Suprapubic skin (tissue), 4 donors: ENCODE data around the gene RGS11. TPM values are rescaled to one million over a fixed set of nuclear protein-coding genes. Genes with fewer than 3 reads are reported as not detected.

Experiments used
- DNase-seq, 2 donors: peaks; one replicate each; pipeline ENCODE4 v3.0.0-alpha.2; 2019; ENCODE audit warnings: low spot score in 2 of 2
- H3K27ac ChIP-seq: fragments of 200-600 bp; sonication (generic); one replicate; pipeline ENCODE4 v1.5.1; 2019
- H3K27me3 ChIP-seq: fragments of 200-600 bp; sonication (generic); one replicate; pipeline ENCODE4 v1.5.1; 2019
- H3K36me3 ChIP-seq: fragments of 200-600 bp; sonication (generic); one replicate; pipeline ENCODE4 v1.5.1; 2019
- H3K4me1 ChIP-seq: fragments of 200-600 bp; sonication (generic); one replicate; pipeline ENCODE4 v1.5.1; 2019
- H3K4me3 ChIP-seq: fragments of 200-600 bp; sonication (generic); one replicate; pipeline ENCODE4 v1.5.1; 2019; ENCODE audit warnings: mild to moderate bottlenecking
- H3K9me3 ChIP-seq: fragments of 200-600 bp; sonication (generic); one replicate; pipeline ENCODE4 v1.5.1; 2019
- CTCF ChIP-seq, 2 donors: fragments of 200-600 bp in 1 of 2; fragments of 450-650 bp in 1 of 2; sonication (generic) in 1 of 2; IDR thresholded peaks; one replicate each; pipeline ENCODE4 v1.5.1; 2016 to 2019; ENCODE audit warnings: antibody characterized with exemption in 2 of 2, mild to moderate bottlenecking in 1 of 2, moderate library complexity in 1 of 2
- EP300 ChIP-seq: sonication (generic); formaldehyde crosslinking; IDR thresholded peaks from one replicate; pipeline ENCODE4 v1.6.1; 2017; ENCODE audit warnings: antibody characterized with exemption
- POLR2A ChIP-seq, 2 donors: fragments of 450-650 bp; IDR thresholded peaks; one replicate each; pipeline ENCODE4 v1.6.1; 2017; ENCODE audit warnings: antibody characterized with exemption in 2 of 2, mild to moderate bottlenecking in 2 of 2, moderate library complexity in 2 of 2
- POLR2AphosphoS5 ChIP-seq, 3 donors: sonication (generic); formaldehyde crosslinking; IDR thresholded peaks; one replicate each; pipeline ENCODE4 v1.6.1; 2017; ENCODE audit warnings: antibody characterized with exemption in 3 of 3
- WGBS: methylation state at CpG from one replicate; pipeline ENCODE4 v1.1.5; 2018; 5-methylcytosine and 5-hydroxymethylcytosine counted together
- total RNA-seq, 4 donors: library from RNA; depleted of rRNA; stranded (reverse); fragments of >200 nt; gene quantifications; one replicate each; pipeline ENCODE4 v1.1.0, GENCODE V29; 2016

RGS11 gene
- total RNA-seq, 4 donors from 2014 or later = 0.30 to 1.5 (median 0.59) TPM

GRCh38 chr16:279531-279930 lies 3.8 kb upstream of the RGS11 start:
- peaks cover 43% of the 10 kb centered on the region for H3K4me1 ChIP-seq
- DNase-seq = no peak
- H3K27ac ChIP-seq = no peak overlapping the region
- WGBS = 70% methylated on average over 5 of the region's 7 CpGs
- H3K9me3 ChIP-seq = no peaks in the 10 kb centered on the region
- no peak for TF ChIP-seq POLR2A (IDR thresholded peaks at IDR 0.05)
- TF ChIP-seq POLR2AphosphoS5 (IDR thresholded peaks at IDR 0.05) = no peak
- TF ChIP-seq CTCF (IDR thresholded peaks at IDR 0.05) = no peak
- TF ChIP-seq EP300 = no peak
- no peaks in the 10 kb centered on the region for H3K36me3 ChIP-seq
- H3K27me3 ChIP-seq = peaks cover 58% of the 10 kb centered on the region
- no peak overlapping the region for H3K4me3 ChIP-seq

- H3K27me3 ChIP-seq = peaks cover 64% of the 10 kb centered on the region
- TF ChIP-seq EP300 (no peak), CTCF (IDR thresholded peaks at IDR 0.05) (no peak)
- DNase-seq = no peak
- no peaks in the 10 kb centered on the region for H3K36me3 ChIP-seq
- no peaks in the 10 kb centered on the region for H3K9me3 ChIP-seq
- peaks cover 45% of the 10 kb centered on the region for H3K4me1 ChIP-seq
- no peak overlapping the region for H3K4me3 ChIP-seq
- WGBS = 47% methylated on average over 6 of the region's 6 CpGs
- H3K27ac ChIP-seq = no peak overlapping the region
Observed at GRCh38 chr16:278863-279366, 3.2 kb upstream of the RGS11 start.

GRCh38 chr16:276426-277077 lies 808 bp upstream of the RGS11 start:
- H3K36me3 ChIP-seq = no peaks in the 10 kb centered on the region
- WGBS = 93% methylated on average over 7 of the region's 20 CpGs
- no peaks in the 10 kb centered on the region for H3K9me3 ChIP-seq
- TF ChIP-seq POLR2A (IDR thresholded peaks at IDR 0.05) (no peak), EP300 (no peak), CTCF (IDR thresholded peaks at IDR 0.05) (no peak), POLR2AphosphoS5 (IDR thresholded peaks at IDR 0.05) (no peak)
- no peak overlapping the region for H3K4me3 ChIP-seq
- no peak overlapping the region for H3K27ac ChIP-seq
- H3K4me1 ChIP-seq = peaks cover 38% of the 10 kb centered on the region
- no peak for DNase-seq
- peaks cover 49% of the 10 kb centered on the region for H3K27me3 ChIP-seq

GRCh38 chr16:275041-275641 lies 603 bp downstream of the RGS11 start:
- no CpG with 5 or more reads among the region's 58 CpGs for WGBS
- TF ChIP-seq POLR2A (IDR thresholded peaks at IDR 0.05) = no peak
- TF ChIP-seq CTCF (IDR thresholded peaks at IDR 0.05) = no peak
- no peak for TF ChIP-seq EP300
- DNase-seq = no peak
- H3K27ac ChIP-seq = no peak overlapping the region
- peaks cover 27% of the 10 kb centered on the region for H3K4me1 ChIP-seq
- H3K27me3 ChIP-seq = peaks cover 37% of the 10 kb centered on the region
- no peaks in the 10 kb centered on the region for H3K9me3 ChIP-seq
- H3K4me3 ChIP-seq = peak overlapping the region; percentile 50
- no peaks in the 10 kb centered on the region for H3K36me3 ChIP-seq

GRCh38 chr16:273547-274421 lies 2.0 kb downstream of the RGS11 start:
- WGBS = 86% methylated on average over 8 of the region's 30 CpGs
- Histone ChIP-seq H3K9me3 (no peaks in the 10 kb centered on the region), H3K4me3 (no peak overlapping the region), H3K36me3 (no peaks in the 10 kb centered on the region), H3K4me1 (peaks cover 18% of the 10 kb centered on the region), H3K27me3 (peaks cover 29% of the 10 kb centered on the region), H3K27ac (no peak overlapping the region)
- no peak for DNase-seq
- TF ChIP-seq CTCF (IDR thresholded peaks at IDR 0.05) (no peak), EP300 (no peak), POLR2A (IDR thresholded peaks at IDR 0.05) (no peak), POLR2AphosphoS5 (IDR thresholded peaks at IDR 0.05) (no peak)
